Peyer's patch (tissue), 4 donors: ENCODE data around the gene PA2G4.

Experiments used
- POLR2A ChIP-seq, 2 donors: fragments of 450-650 bp; IDR thresholded peaks; one replicate each; pipeline ENCODE4 v1.5.1; 2017; ENCODE audit warnings: antibody characterized with exemption in 2 of 2, mild to moderate bottlenecking in 2 of 2, moderate library complexity in 2 of 2
- TF ChIP-seq, protein P1 (sequence below), 6 experiments: fragments of 450-650 bp in 4 of 6; fragments of 200-600 bp in 2 of 6; sonication (generic) in 1 of 6; IDR thresholded peaks; one replicate each; pipeline ENCODE4 v1.5.1; 2017 to 2019; ENCODE audit warnings: antibody characterized with exemption in 6 of 6, mild to moderate bottlenecking in 3 of 6, moderate library complexity in 1 of 6

DNA sequence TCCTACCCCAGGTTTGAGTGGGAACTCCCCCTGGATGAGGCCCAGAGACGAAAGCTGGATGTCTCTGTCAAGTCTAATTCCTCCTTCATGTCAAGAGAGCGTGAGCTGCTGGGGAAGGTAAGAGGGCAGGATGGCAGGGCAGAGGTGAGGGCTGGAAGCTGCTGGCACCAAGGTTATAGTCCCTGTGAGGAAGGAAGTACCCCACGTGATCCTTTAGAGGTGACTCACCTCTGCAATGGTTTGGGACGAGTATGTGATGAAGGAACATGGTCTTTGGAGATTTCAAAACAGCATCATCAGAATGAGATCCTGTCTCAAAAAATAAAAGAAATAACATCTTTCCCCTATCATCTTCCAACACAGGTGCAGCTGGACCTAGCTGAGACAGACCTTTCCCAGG lies 38.9 kb downstream of the PA2G4 start:
- TF ChIP-seq, protein P1, sequence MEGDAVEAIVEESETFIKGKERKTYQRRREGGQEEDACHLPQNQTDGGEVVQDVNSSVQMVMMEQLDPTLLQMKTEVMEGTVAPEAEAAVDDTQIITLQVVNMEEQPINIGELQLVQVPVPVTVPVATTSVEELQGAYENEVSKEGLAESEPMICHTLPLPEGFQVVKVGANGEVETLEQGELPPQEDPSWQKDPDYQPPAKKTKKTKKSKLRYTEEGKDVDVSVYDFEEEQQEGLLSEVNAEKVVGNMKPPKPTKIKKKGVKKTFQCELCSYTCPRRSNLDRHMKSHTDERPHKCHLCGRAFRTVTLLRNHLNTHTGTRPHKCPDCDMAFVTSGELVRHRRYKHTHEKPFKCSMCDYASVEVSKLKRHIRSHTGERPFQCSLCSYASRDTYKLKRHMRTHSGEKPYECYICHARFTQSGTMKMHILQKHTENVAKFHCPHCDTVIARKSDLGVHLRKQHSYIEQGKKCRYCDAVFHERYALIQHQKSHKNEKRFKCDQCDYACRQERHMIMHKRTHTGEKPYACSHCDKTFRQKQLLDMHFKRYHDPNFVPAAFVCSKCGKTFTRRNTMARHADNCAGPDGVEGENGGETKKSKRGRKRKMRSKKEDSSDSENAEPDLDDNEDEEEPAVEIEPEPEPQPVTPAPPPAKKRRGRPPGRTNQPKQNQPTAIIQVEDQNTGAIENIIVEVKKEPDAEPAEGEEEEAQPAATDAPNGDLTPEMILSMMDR (IDR thresholded peaks at IDR 0.05), result no peak
- TF ChIP-seq POLR2A (IDR thresholded peaks at IDR 0.05), result no peak
